ENCODE results near the gene MAP7D1.

The MAP7D1 gene

GRCh38 chr1:36161641-36162531, 5.9 kb downstream of the MAP7D1 start:
- Histone ChIP-seq H3K9ac (ENCODE audit: low read length) (peak overlapping the region; percentile 16; the same call in 1 of the 2 replicates), H3K9me3 (ENCODE audit: insufficient read depth, low read length) (no peaks in the 10 kb centered on the region), H3F3A (ENCODE audit: insufficient read depth) (peaks cover 4% of the 10 kb centered on the region; the same call in 1 of the 2 replicates), H3K4me2 (ENCODE audit: low read depth, low read length, poor library complexity, severe bottlenecking) (peak overlapping the region; percentile 5), H2AFZ (ENCODE audit: low read depth, low read length, severe bottlenecking) (no peak overlapping the region), H3K27ac (ENCODE audit: low read depth, low read length) (peak overlapping the region; percentile 16; the same call in 1 of the 2 replicates), H3K9me2 (replicated peaks; ENCODE audit: insufficient read depth, low read length) (no peaks in the 10 kb centered on the region), H4K20me1 (ENCODE audit: low read depth, low read length) (no peaks in the 10 kb centered on the region), H3K79me2 (ENCODE audit: insufficient read depth, low read length) (peaks cover 64% of the 10 kb centered on the region), H3K36me3 (ENCODE audit: low read length) (no peaks in the 10 kb centered on the region), H3K27me3 (ENCODE audit: low read length) (no peaks in the 10 kb centered on the region), H3K4me3 (ENCODE audit: insufficient read depth, low read length, poor library complexity, severe bottlenecking) (no peak overlapping the region)
- TF ChIP-seq EZH2phosphoT487 (conservative IDR thresholded peaks at IDR 0.05; ENCODE audit: low read length) (no peak), CTCF (IDR thresholded peaks at IDR 0.05; ENCODE audit: insufficient read depth, low read length, poor library complexity, severe bottlenecking) (no peak)

DNA sequence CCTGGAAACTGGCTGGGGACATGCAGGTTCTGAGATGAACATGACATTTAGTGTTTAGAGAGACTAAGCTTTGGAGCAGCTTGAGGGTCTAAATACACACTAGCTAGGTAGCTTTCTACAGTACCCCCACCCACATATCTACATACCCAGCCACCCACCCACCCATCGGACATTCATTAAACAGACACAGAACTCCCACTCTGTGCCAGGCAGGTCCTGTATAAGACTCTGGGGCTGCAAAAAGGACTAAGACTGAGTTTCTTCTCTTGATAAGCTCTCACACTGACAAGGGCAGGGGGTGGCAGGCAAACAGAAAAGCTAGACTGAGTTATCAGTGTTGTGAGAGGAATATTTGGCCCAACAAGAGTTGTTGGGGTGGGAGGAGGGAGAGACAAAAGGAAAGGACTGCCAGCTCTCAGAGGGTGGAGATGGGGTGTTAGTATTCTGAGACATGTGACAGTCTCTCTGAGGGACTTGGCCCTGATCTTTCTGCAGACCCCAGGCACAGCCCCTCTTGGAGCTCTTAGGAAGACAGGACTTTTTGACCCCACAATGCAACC, 6.8 kb downstream of the MAP7D1 start:
- Histone ChIP-seq H3K9me2 (replicated peaks; ENCODE audit: insufficient read depth, low read length) (no peaks in the 10 kb centered on the region), H2AFZ (ENCODE audit: low read depth, low read length, severe bottlenecking) (no peak overlapping the region), H3K27ac (ENCODE audit: low read depth, low read length) (no peak overlapping the region), H3K9me3 (ENCODE audit: insufficient read depth, low read length) (no peaks in the 10 kb centered on the region), H3K9ac (ENCODE audit: low read length) (no peak overlapping the region), H3K4me3 (ENCODE audit: insufficient read depth, low read length, poor library complexity, severe bottlenecking) (no peak overlapping the region), H3K79me2 (ENCODE audit: insufficient read depth, low read length) (peaks cover 64% of the 10 kb centered on the region), H3K36me3 (ENCODE audit: low read length) (no peaks in the 10 kb centered on the region), H3K4me2 (ENCODE audit: low read depth, low read length, poor library complexity, severe bottlenecking) (no peak overlapping the region), H3K27me3 (ENCODE audit: low read length) (no peaks in the 10 kb centered on the region), H3F3A (ENCODE audit: insufficient read depth) (peaks cover 1% of the 10 kb centered on the region; the same call in 1 of the 2 replicates), H4K20me1 (ENCODE audit: low read depth, low read length) (no peaks in the 10 kb centered on the region)
- no peak for TF ChIP-seq EZH2phosphoT487 (conservative IDR thresholded peaks at IDR 0.05; ENCODE audit: low read length)
- no peak for TF ChIP-seq CTCF (IDR thresholded peaks at IDR 0.05; ENCODE audit: insufficient read depth, low read length, poor library complexity, severe bottlenecking)

GRCh38 chr1:36163426-36163825, 7.5 kb downstream of the MAP7D1 start:
- Histone ChIP-seq H3K4me2 (ENCODE audit: low read depth, low read length, poor library complexity, severe bottlenecking) (no peak overlapping the region), H3K9ac (ENCODE audit: low read length) (no peak overlapping the region), H3K27ac (ENCODE audit: low read depth, low read length) (no peak overlapping the region), H3K4me3 (ENCODE audit: insufficient read depth, low read length, poor library complexity, severe bottlenecking) (no peak overlapping the region), H3K79me2 (ENCODE audit: insufficient read depth, low read length) (peaks cover 63% of the 10 kb centered on the region), H3K27me3 (ENCODE audit: low read length) (no peaks in the 10 kb centered on the region), H3K9me2 (replicated peaks; ENCODE audit: insufficient read depth, low read length) (no peaks in the 10 kb centered on the region), H3F3A (ENCODE audit: insufficient read depth) (no peaks in the 10 kb centered on the region; the same call in 1 of the 2 replicates), H3K36me3 (ENCODE audit: low read length) (no peaks in the 10 kb centered on the region), H2AFZ (ENCODE audit: low read depth, low read length, severe bottlenecking) (no peak overlapping the region), H3K9me3 (ENCODE audit: insufficient read depth, low read length) (no peaks in the 10 kb centered on the region), H4K20me1 (ENCODE audit: low read depth, low read length) (no peaks in the 10 kb centered on the region)
- TF ChIP-seq EZH2phosphoT487 (conservative IDR thresholded peaks at IDR 0.05; ENCODE audit: low read length) (no peak), CTCF (IDR thresholded peaks at IDR 0.05; ENCODE audit: insufficient read depth, low read length, poor library complexity, severe bottlenecking) (no peak)

Data from SU-DHL-6 (cell line).